PC-9 (cell line): Measurements from ENCODE around the gene SLC36A2. TPM values are rescaled to one million over a fixed set of nuclear protein-coding genes. Genes with fewer than 3 reads are reported as not detected.

Experiments
- BruUV-seq: library from RNA; stranded (reverse); fragments of 400-500 nt; replicated peaks from 2 replicates; lab custom pipeline; 2021; lab: Mats Ljungman, UMichigan
- CTCF ChIA-PET: fragments of 300-600 bp; sonication (Branson Sonifier 250); formaldehyde crosslinking; loops from one replicate; lab custom pipeline; 2022; ENCODE audit warnings: antibody characterized with exemption; lab: Charles Lee
- POLR2A ChIA-PET: fragments of 300-600 bp; sonication (Branson Sonifier 250); formaldehyde crosslinking; loops from one replicate; lab custom pipeline; 2022; ENCODE audit warnings: antibody characterized with exemption; ENCODE audit not compliant: unreplicated experiment; lab: Charles Lee
- DNase-seq, 2 experiments: peaks; one replicate each; pipeline versions ENCODE4 v3.0.0 to v3.0.0-alpha.2; 2015 to 2022; ENCODE audit warnings: mixed read lengths in 1 of 2
- H2AFZ ChIP-seq: fragments of 200-600 bp; sonication (generic); 2 replicates; pipeline ENCODE4 v1.8.1; 2017; ENCODE audit warnings: antibody characterized with exemption
- H3F3A ChIP-seq: fragments of 200-600 bp; sonication (generic); 2 replicates; pipeline ENCODE4 v1.8.1; 2017; ENCODE audit warnings: antibody characterized with exemption, mild to moderate bottlenecking, low read depth; ENCODE audit not compliant: insufficient read depth
- H3K27ac ChIP-seq: fragments of 200-600 bp; sonication (generic); 2 replicates; pipeline ENCODE4 v1.6.1; 2016; ENCODE audit warnings: mixed run types
- H3K27me3 ChIP-seq: fragments of 200-600 bp; sonication (generic); 2 replicates; pipeline ENCODE4 v1.6.1; 2016; ENCODE audit warnings: low read depth, mixed run types; ENCODE audit not compliant: insufficient read depth
- H3K36me3 ChIP-seq: fragments of 200-600 bp; sonication (generic); 2 replicates; pipeline ENCODE4 v1.6.1; 2016; ENCODE audit warnings: low read depth, mixed run types
- H3K4me1 ChIP-seq: fragments of 200-600 bp; sonication (generic); replicated peaks from 2 replicates; pipeline ENCODE4 v1.6.1; 2016; ENCODE audit warnings: mixed run types; ENCODE audit not compliant: insufficient read depth
- H3K4me2 ChIP-seq: fragments of 200-600 bp; sonication (generic); 2 replicates; pipeline ENCODE4 v1.6.1; 2017; ENCODE audit warnings: mixed run types
- H3K4me3 ChIP-seq: fragments of 200-600 bp; sonication (generic); 2 replicates; pipeline ENCODE4 v1.6.1; 2016; ENCODE audit warnings: mixed run types
- H3K79me2 ChIP-seq: fragments of 200-600 bp; sonication (generic); 2 replicates; pipeline ENCODE4 v1.6.1; 2017; ENCODE audit warnings: low read depth, mixed run types
- H3K9me2 ChIP-seq: fragments of 200-600 bp; sonication (generic); 2 replicates; pipeline ENCODE4 v1.8.1; 2017; ENCODE audit warnings: mild to moderate bottlenecking; ENCODE audit not compliant: insufficient read depth
- H3K9me3 ChIP-seq: fragments of 200-600 bp; sonication (generic); 2 replicates; pipeline ENCODE4 v1.8.1; 2016; ENCODE audit warnings: low read depth; ENCODE audit not compliant: insufficient read depth
- H4K20me1 ChIP-seq: fragments of 200-600 bp; sonication (generic); 2 replicates; pipeline ENCODE4 v1.8.1; 2017; ENCODE audit not compliant: insufficient read depth
- CTCF ChIP-seq: fragments of 200-600 bp; sonication (generic); conservative IDR thresholded peaks from 2 replicates; pipeline ENCODE4 v1.6.1; 2017; ENCODE audit warnings: mixed run types, antibody characterized with exemption, mild to moderate bottlenecking, moderate library complexity
- EZH2 ChIP-seq: fragments of 200-600 bp; sonication (generic); IDR thresholded peaks from 2 replicates; pipeline ENCODE4 v1.8.0; 2017; ENCODE audit warnings: antibody characterized with exemption, low read depth
- intact Hi-C: fragments of 100-400 bp; cut with micrococcal nuclease; formaldehyde crosslinking; loops from one replicate; pipeline ENCODE4 v1.10.0; 2022; ENCODE audit not compliant: unreplicated experiment
- total RNA-seq: library from RNA; stranded (reverse); gene quantifications from 2 replicates; pipeline ENCODE4 v1.2.3, GENCODE V29; 2021

The SLC36A2 gene
- total RNA-seq, 1 experiment from 2014 or later: not detected

- no peak for DNase-seq
Observed at GRCh38 chr5:151383011-151383410, 35.7 kb upstream of the SLC36A2 start.

GRCh38 chr5:151382576-151382975, 35.2 kb upstream of the SLC36A2 start:
- intact Hi-C loops: no loop called here
- BruUV-seq: no TSS peak
- TF ChIP-seq EZH2: no peak
- no peak for TF ChIP-seq CTCF
- peaks cover 16% of the 10 kb centered on the region for H3K27me3 ChIP-seq
- H3K9me2 ChIP-seq: no peaks in the 10 kb centered on the region
- no peak overlapping the region for H2AFZ ChIP-seq
- CTCF ChIA-PET: no interaction called here
- H3K27ac ChIP-seq: no peak overlapping the region
- no peak overlapping the region for H3K4me2 ChIP-seq
- no peaks in the 10 kb centered on the region for H4K20me1 ChIP-seq
- H3K4me3 ChIP-seq: no peak overlapping the region
- H3K4me1 ChIP-seq: no peaks in the 10 kb centered on the region; the same call in 1 of the 2 replicates
- no peaks in the 10 kb centered on the region for H3K36me3 ChIP-seq
- no peaks in the 10 kb centered on the region for H3K9me3 ChIP-seq
- H3K79me2 ChIP-seq: no peaks in the 10 kb centered on the region
- POLR2A ChIA-PET: no interaction called here
- H3F3A ChIP-seq: no peaks in the 10 kb centered on the region
- peak in 1 of 2 experiments; percentile 51 for DNase-seq

More at GRCh38 chr5:151383011-151383410, 35.7 kb upstream of the SLC36A2 start:
- H3K4me2 ChIP-seq: no peak overlapping the region
- H3K79me2 ChIP-seq: no peaks in the 10 kb centered on the region
- H2AFZ ChIP-seq: no peak overlapping the region
- no peaks in the 10 kb centered on the region; the same call in 1 of the 2 replicates for H3K4me1 ChIP-seq
- ChIA-PET POLR2A (interaction anchor here (0.5 kb wide), 1 partner anchor 34 kb away, joined by 3 read pairs; no protein-coding TSS in a partner anchor), CTCF (no interaction called here)
- H3F3A ChIP-seq: no peaks in the 10 kb centered on the region
- no peaks in the 10 kb centered on the region for H3K9me2 ChIP-seq
- no peak overlapping the region for H3K27ac ChIP-seq
- H3K9me3 ChIP-seq: no peaks in the 10 kb centered on the region
- intact Hi-C loops: no loop called here
- peaks cover 20% of the 10 kb centered on the region for H3K27me3 ChIP-seq
- BruUV-seq: no TSS peak
- H3K4me3 ChIP-seq: no peak overlapping the region
- no peaks in the 10 kb centered on the region for H3K36me3 ChIP-seq
- no peaks in the 10 kb centered on the region for H4K20me1 ChIP-seq
- TF ChIP-seq EZH2 (no peak), CTCF (no peak)

- Histone ChIP-seq H3K27me3 (peaks cover 9% of the 10 kb centered on the region), H3K27ac (no peak overlapping the region), H4K20me1 (no peaks in the 10 kb centered on the region), H3K9me2 (no peaks in the 10 kb centered on the region), H3K79me2 (no peaks in the 10 kb centered on the region), H3K4me3 (no peak overlapping the region), H3F3A (no peaks in the 10 kb centered on the region), H3K4me1 (no peaks in the 10 kb centered on the region; the same call in 1 of the 2 replicates), H3K36me3 (no peaks in the 10 kb centered on the region), H3K9me3 (no peaks in the 10 kb centered on the region), H3K4me2 (no peak overlapping the region), H2AFZ (no peak overlapping the region)
- ChIA-PET POLR2A (no interaction called here), CTCF (no interaction called here)
- TF ChIP-seq EZH2 (no peak), CTCF (no peak)
- intact Hi-C loops: no loop called here
- no TSS peak for BruUV-seq
- no peak for DNase-seq
Observed at GRCh38 chr5:151381899-151382298, 34.5 kb upstream of the SLC36A2 start.
